Transverse colon (tissue), 4 donors: Measurements from ENCODE around the gene EGR1.

ENCODE experiments used
- EP300 ChIP-seq: sonication (generic); formaldehyde crosslinking; IDR thresholded peaks from one replicate; pipeline ENCODE4 v1.6.1; 2017; ENCODE audit warnings: antibody characterized with exemption, low read depth
- POLR2A ChIP-seq: fragments of 450-650 bp; IDR thresholded peaks from one replicate; pipeline ENCODE4 v1.6.1; 2016; ENCODE audit warnings: antibody characterized with exemption, mild to moderate bottlenecking, moderate library complexity
- POLR2AphosphoS5 ChIP-seq, 3 donors: sonication (generic); formaldehyde crosslinking; IDR thresholded peaks; one replicate each; pipeline ENCODE4 v1.6.1; 2016; ENCODE audit warnings: antibody characterized with exemption in 3 of 3
- TF ChIP-seq, protein P1 (sequence below), 5 experiments: fragments of 200-600 bp in 3 of 5; fragments of 450-650 bp in 2 of 5; sonication (generic) in 3 of 5; IDR thresholded peaks; 1 replicate in 2 of 5; 2 replicates in 3 of 5; pipeline ENCODE4 v1.5.1; 2016 to 2017; ENCODE audit warnings: antibody characterized with exemption in 5 of 5, inconsistent platforms in 3 of 5, mild to moderate bottlenecking in 2 of 5, moderate library complexity in 1 of 5

DNA sequence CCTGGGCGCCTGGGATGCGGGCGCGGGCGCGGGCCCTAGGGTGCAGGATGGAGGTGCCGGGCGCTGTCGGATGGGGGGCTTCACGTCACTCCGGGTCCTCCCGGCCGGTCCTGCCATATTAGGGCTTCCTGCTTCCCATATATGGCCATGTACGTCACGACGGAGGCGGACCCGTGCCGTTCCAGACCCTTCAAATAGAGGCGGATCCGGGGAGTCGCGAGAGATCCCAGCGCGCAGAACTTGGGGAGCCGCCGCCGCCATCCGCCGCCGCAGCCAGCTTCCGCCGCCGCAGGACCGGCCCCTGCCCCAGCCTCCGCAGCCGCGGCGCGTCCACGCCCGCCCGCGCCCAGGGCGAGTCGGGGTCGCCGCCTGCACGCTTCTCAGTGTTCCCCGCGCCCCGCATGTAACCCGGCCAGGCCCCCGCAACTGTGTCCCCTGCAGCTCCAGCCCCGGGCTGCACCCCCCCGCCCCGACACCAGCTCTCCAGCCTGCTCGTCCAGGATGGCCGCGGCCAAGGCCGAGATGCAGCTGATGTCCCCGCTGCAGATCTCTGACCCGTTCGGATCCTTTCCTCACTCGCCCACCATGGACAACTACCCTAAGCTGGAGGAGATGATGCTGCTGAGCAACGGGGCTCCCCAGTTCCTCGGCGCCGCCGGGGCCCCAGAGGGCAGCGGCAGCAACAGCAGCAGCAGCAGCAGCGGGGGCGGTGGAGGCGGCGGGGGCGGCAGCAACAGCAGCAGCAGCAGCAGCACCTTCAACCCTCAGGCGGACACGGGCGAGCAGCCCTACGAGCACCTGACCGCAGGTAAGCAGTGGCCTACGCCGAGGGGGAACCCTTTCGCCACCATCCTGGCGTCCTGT lies at the start of gene EGR1:
- TF ChIP-seq, protein P1, sequence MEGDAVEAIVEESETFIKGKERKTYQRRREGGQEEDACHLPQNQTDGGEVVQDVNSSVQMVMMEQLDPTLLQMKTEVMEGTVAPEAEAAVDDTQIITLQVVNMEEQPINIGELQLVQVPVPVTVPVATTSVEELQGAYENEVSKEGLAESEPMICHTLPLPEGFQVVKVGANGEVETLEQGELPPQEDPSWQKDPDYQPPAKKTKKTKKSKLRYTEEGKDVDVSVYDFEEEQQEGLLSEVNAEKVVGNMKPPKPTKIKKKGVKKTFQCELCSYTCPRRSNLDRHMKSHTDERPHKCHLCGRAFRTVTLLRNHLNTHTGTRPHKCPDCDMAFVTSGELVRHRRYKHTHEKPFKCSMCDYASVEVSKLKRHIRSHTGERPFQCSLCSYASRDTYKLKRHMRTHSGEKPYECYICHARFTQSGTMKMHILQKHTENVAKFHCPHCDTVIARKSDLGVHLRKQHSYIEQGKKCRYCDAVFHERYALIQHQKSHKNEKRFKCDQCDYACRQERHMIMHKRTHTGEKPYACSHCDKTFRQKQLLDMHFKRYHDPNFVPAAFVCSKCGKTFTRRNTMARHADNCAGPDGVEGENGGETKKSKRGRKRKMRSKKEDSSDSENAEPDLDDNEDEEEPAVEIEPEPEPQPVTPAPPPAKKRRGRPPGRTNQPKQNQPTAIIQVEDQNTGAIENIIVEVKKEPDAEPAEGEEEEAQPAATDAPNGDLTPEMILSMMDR (IDR thresholded peaks at IDR 0.05): peak in 4 of 5 experiments; percentile 14 to 64 (median 38)
- TF ChIP-seq EP300 (no peak), POLR2AphosphoS5 (IDR thresholded peaks at IDR 0.05) (peak; percentile 94 to 97 (median 95)), POLR2A (peak; percentile 44)
